GM12878 (cell line): ENCODE measurements around the gene FKRP. TPM values are rescaled to one million over a fixed set of nuclear protein-coding genes. Genes with fewer than 3 reads are reported as not detected.

Experiments used
- ATAC-seq: fragments of 200-7000 bp; cut with Tn5 transposase; 3 replicates; pipeline ENCODE4 v1.9.1; 2020; ENCODE audit warnings: mild to moderate bottlenecking, moderate library complexity
- BruUV-seq: library from RNA; stranded (reverse); fragments of 400-500 nt; replicated peaks from 2 replicates; lab custom pipeline; 2021; lab: Mats Ljungman, UMichigan
- CTCF ChIA-PET: fragments of 300-600 bp; sonication (Branson Sonifier 250); formaldehyde crosslinking; extraction: SDS; loops from one replicate; lab custom pipeline; 2021; ENCODE audit warnings: inconsistent platforms; lab: Yijun Ruan, JAX
- POLR2A ChIA-PET: fragments of 350-600 bp; formaldehyde crosslinking; extraction: SDS; loops from one replicate; lab custom pipeline; 2021; ENCODE audit warnings: inconsistent platforms; lab: Charles Lee
- RAD21 ChIA-PET: fragments of 300-600 bp; sonication (Branson Sonifier 250); formaldehyde crosslinking; loops from one replicate; lab custom pipeline; 2023; ENCODE audit warnings: antibody characterized with exemption; ENCODE audit not compliant: unreplicated experiment; lab: Charles Lee
- SMC1A ChIA-PET: fragments of 300-600 bp; sonication (Branson Sonifier 250); formaldehyde crosslinking; loops from one replicate; lab custom pipeline; 2023; ENCODE audit not compliant: unreplicated experiment, uncharacterized antibody; lab: Charles Lee
- DNase-seq: peaks from one replicate; pipeline ENCODE4 v3.0.0-alpha.2; 2011; ENCODE audit warnings: low read depth, low spot score
- FAIRE-seq: peaks from 3 replicates; lab custom pipeline; 2011; peaks lifted over from hg19 to GRCh38; lab: Jason Lieb, UNC
- H2AFZ ChIP-seq: 2 replicates; pipeline ENCODE4 v1.6.0; 2011; ENCODE audit warnings: low read depth, low read length, control low read depth; ENCODE audit not compliant: control insufficient read depth
- H3K27ac ChIP-seq: 2 replicates; pipeline ENCODE4 v1.5.1; 2011; ENCODE audit warnings: control low read depth; ENCODE audit not compliant: control insufficient read depth, insufficient read depth
- H3K27me3 ChIP-seq, 2 experiments: replicated peaks in 1 of 2; 2 replicates each; pipeline versions ENCODE4 v1.6.0 to v1.6.1; 2011; ENCODE audit warnings: low read length in 1 of 2; ENCODE audit not compliant: control insufficient read depth in 2 of 2, insufficient read depth in 2 of 2
- H3K36me3 ChIP-seq, 2 experiments: 2 replicates each; pipeline ENCODE4 v1.5.1; 2011; ENCODE audit warnings: low read length in 1 of 2; ENCODE audit not compliant: control insufficient read depth in 2 of 2, insufficient read depth in 2 of 2
- H3K4me1 ChIP-seq: 2 replicates; pipeline ENCODE4 v1.6.1; 2011; ENCODE audit warnings: mild to moderate bottlenecking, low read length, moderate library complexity, mixed read lengths; ENCODE audit not compliant: control insufficient read depth, insufficient read depth
- H3K4me2 ChIP-seq: 2 replicates; pipeline ENCODE4 v1.6.0; 2011; ENCODE audit warnings: control low read depth; ENCODE audit not compliant: control insufficient read depth, insufficient read depth
- H3K4me3 ChIP-seq: fragments of 200-600 bp; sonication (generic); 2 replicates; pipeline ENCODE4 v1.5.1; 2016
- H3K79me2 ChIP-seq: 2 replicates; pipeline ENCODE4 v1.6.0; 2011; ENCODE audit warnings: low read length; ENCODE audit not compliant: control insufficient read depth, insufficient read depth
- H3K9ac ChIP-seq: 2 replicates; pipeline ENCODE4 v1.8.0; 2011; ENCODE audit warnings: low read length, control low read depth, mixed read lengths; ENCODE audit not compliant: control insufficient read depth, insufficient read depth
- H3K9me3 ChIP-seq: replicated peaks from 3 replicates; pipeline ENCODE4 v1.5.1; 2011; ENCODE audit warnings: mild to moderate bottlenecking, low read length; ENCODE audit not compliant: control insufficient read depth, insufficient read depth
- H4K20me1 ChIP-seq: 2 replicates; pipeline ENCODE4 v1.6.0; 2011; ENCODE audit not compliant: control insufficient read depth, insufficient read depth
- CHD2 ChIP-seq: IDR thresholded peaks from 2 replicates; pipeline ENCODE4 v1.6.1; 2011; ENCODE audit warnings: low read depth, low read length, improper control_type of control experiment, borderline replicate concordance
- CHD4 ChIP-seq: fragments of 200-600 bp; sonication (generic); IDR thresholded peaks from 2 replicates; pipeline ENCODE4 v1.6.1; 2016; ENCODE audit warnings: mild to moderate bottlenecking
- CTCF ChIP-seq, 3 experiments: IDR thresholded peaks in 2 of 3; conservative IDR thresholded peaks in 1 of 3; 2 replicates each; pipeline ENCODE4 v1.5.1; 2011; ENCODE audit warnings: low read depth in 3 of 3, low read length in 3 of 3, mild to moderate bottlenecking in 3 of 3, control low read depth in 2 of 3, moderate library complexity in 2 of 3, inconsistent platforms in 1 of 3, mixed read lengths in 1 of 3; ENCODE audit not compliant: control insufficient read depth in 2 of 3, insufficient read depth in 1 of 3; ENCODE audit errors: extremely low read depth in 1 of 3
- EED ChIP-seq: sonication (generic); IDR thresholded peaks from 2 replicates; pipeline ENCODE4 v1.6.1; 2016; ENCODE audit warnings: antibody characterized with exemption, low read depth
- EGR1 ChIP-seq, 2 experiments: IDR thresholded peaks; 1 replicate in 1 of 2; 2 replicates in 1 of 2; pipeline ENCODE4 v1.6.1; 2011 to 2012; ENCODE audit warnings: low read depth in 2 of 2, low read length in 2 of 2, borderline replicate concordance in 1 of 2, mild to moderate bottlenecking in 1 of 2, moderate library complexity in 1 of 2
- ETV6 ChIP-seq, 2 experiments: fragments of 450-650 bp in 1 of 2; IDR thresholded peaks in 1 of 2; conservative IDR thresholded peaks in 1 of 2; 2 replicates each; pipeline ENCODE4 v1.6.1; 2014; ENCODE audit warnings: antibody characterized with exemption in 1 of 2, borderline replicate concordance in 1 of 2, low read depth in 1 of 2, mild to moderate bottlenecking in 1 of 2, moderate library complexity in 1 of 2
- IRF4 ChIP-seq: IDR thresholded peaks from 2 replicates; pipeline ENCODE4 v1.6.1; 2011; ENCODE audit warnings: low read depth, low read length
- MTA3 ChIP-seq: IDR thresholded peaks from 2 replicates; pipeline ENCODE4 v1.6.1; 2012; ENCODE audit warnings: low read length, inconsistent platforms, borderline replicate concordance
- NBN ChIP-seq: fragments of 450-650 bp; IDR thresholded peaks from 2 replicates; pipeline ENCODE4 v1.6.1; 2016
- NKRF ChIP-seq: fragments of 450-650 bp; conservative IDR thresholded peaks from 2 replicates; pipeline ENCODE4 v1.6.1; 2017; ENCODE audit warnings: mild to moderate bottlenecking, moderate library complexity
- PAX5 ChIP-seq: IDR thresholded peaks from 2 replicates; pipeline ENCODE4 v1.6.1; 2011; ENCODE audit warnings: low read depth, low read length, borderline replicate concordance
- POLR2AphosphoS2 ChIP-seq: IDR thresholded peaks from 2 replicates; pipeline ENCODE4 v1.6.1; 2011; ENCODE audit warnings: low read depth, mild to moderate bottlenecking, low read length, improper control_type of control experiment, moderate library complexity
- RUNX3 ChIP-seq: IDR thresholded peaks from 2 replicates; pipeline ENCODE4 v1.6.1; 2012; ENCODE audit warnings: low read length, inconsistent platforms
- USF2 ChIP-seq: IDR thresholded peaks from 2 replicates; pipeline ENCODE4 v1.6.1; 2011; ENCODE audit warnings: low read depth, low read length, improper control_type of control experiment, borderline replicate concordance
- ZBTB33 ChIP-seq: fragments of 450-650 bp; IDR thresholded peaks from 2 replicates; pipeline ENCODE4 v1.6.1; 2017; ENCODE audit warnings: mild to moderate bottlenecking
- WGBS: methylation state at CpG from one replicate; pipeline ENCODE4 v1.1.6; 2016; ENCODE audit warnings: low lambda C conversion rate; ENCODE audit not compliant: insufficient replicate concordance, insufficient coverage; ENCODE audit errors: missing lambda C conversion rate; 5-methylcytosine and 5-hydroxymethylcytosine counted together
- in situ Hi-C: fragments of 300-500 bp; cut with MboI; formaldehyde crosslinking; loops from 9 replicates; pipeline ENCODE4 v1.14.3; 2018; ENCODE audit warnings: mixed read lengths
- intact Hi-C: fragments of 100-400 bp; cut with micrococcal nuclease; formaldehyde crosslinking; loops from one replicate; pipeline ENCODE4 v1.14.2; 2022; ENCODE audit not compliant: unreplicated experiment
- polyA plus RNA-seq, 11 experiments: library from polyadenylated mRNA; depleted of rRNA in 4 of 11; unstranded in 6 of 11; stranded (reverse) in 5 of 11; fragments of >200 nt; fragmentation: Nextera tagmentation in 4 of 11; fragmentation: Illumina TruSeq in 1 of 11; extraction: Ambion mirVana in 4 of 11; extraction: Trizol in 1 of 11; gene quantifications; 1 replicate in 1 of 11; 2 replicates in 10 of 11; pipeline versions ENCODE4 v1.2.1 to v1.2.3, GENCODE V29; 2011 to 2016; ENCODE audit warnings: inconsistent platforms in 2 of 11, missing spikeins in 2 of 11, low read depth in 1 of 11
- total RNA-seq, 4 experiments: library from RNA; depleted of rRNA in 3 of 4; stranded (reverse); fragments of >200 nt in 3 of 4; fragmentation: Illumina TruSeq in 1 of 4; extraction: Trizol in 1 of 4; gene quantifications; 2 replicates each; pipeline versions ENCODE4 v1.2.1 to v1.2.3, GENCODE V29; 2013 to 2021

Gene FKRP
- total and polyA plus RNA-seq, 10 of the 15 experiments (the other 5 are each of a cell fraction or from before 2014, with no cell fraction given) = 1.3 to 14.1 (median 7.8) TPM

GRCh38 chr19:46714444-46715106 lies 31.3 kb upstream of the FKRP start:
- Histone ChIP-seq H3K4me2 (peak overlapping the region; percentile 78), H3K4me3 (peak overlapping the region; percentile 91), H3K4me1 (peaks cover 20% of the 10 kb centered on the region), H3K9me3 (no peaks in the 10 kb centered on the region), H3K36me3 (peaks cover 6 to 10% of the 10 kb centered on the region in 2 experiments; a peak in 3 of 4 replicates), H3K27me3 (no peaks in the 10 kb centered on the region), H4K20me1 (no peaks in the 10 kb centered on the region), H3K79me2 (peaks cover 50% of the 10 kb centered on the region), H3K9ac (peak overlapping the region; percentile 86), H3K27ac (peak overlapping the region; percentile 74), H2AFZ (no peak overlapping the region)
- FAIRE-seq (no peak), DNase-seq (no peak), ATAC-seq (peak; percentile 12)
- intact Hi-C loops = loop anchor here (5.0 kb wide), 1 partner anchor 102 kb away; no protein-coding TSS in a partner anchor
- SMC1A ChIA-PET = interaction anchor here (0.6 to 2.0 kb wide), 7 partner anchors 11 to 126 kb away, joined by 3 to 8 read pairs (median 4); no protein-coding TSS in a partner anchor
- POLR2A ChIA-PET = interaction anchor here (0.6 to 2.4 kb wide), 12 partner anchors 52 to 1132 kb away, joined by 3 to 7 read pairs (median 4); partner anchors contain the start of genes SAE1 and ZC3H4
- no TSS peak for BruUV-seq
- CTCF ChIA-PET = interaction anchor here (0.9 to 5.4 kb wide), 10 partner anchors 10 to 126 kb away, joined by 3 to 64 read pairs (median 6); no protein-coding TSS in a partner anchor
- RAD21 ChIA-PET = interaction anchor here (0.6 to 2.4 kb wide), 11 partner anchors 12 to 358 kb away, joined by 3 to 14 read pairs (median 4); partner anchors contain the start of genes DACT3 and FKRP
- 3% methylated on average over 8 of the region's 12 CpGs for WGBS
- in situ Hi-C loops = no loop called here
- peak in 1 of 2 experiments; percentile 70; a peak in 2 of 3 replicates for TF ChIP-seq EGR1 (IDR thresholded peaks at IDR 0.05; ENCODE audit: borderline replicate concordance in 1 of 2, low read depth in 2 of 2, low read length in 2 of 2)
- TF ChIP-seq EED = 0 out of 2 replicates have a peak, but pooled peaks have one; percentile 24
- TF ChIP-seq NBN = 0 out of 2 replicates have a peak, but pooled peaks have one; percentile 25
- 0 out of 2 replicates have a peak, but pooled peaks have one; percentile 50 for TF ChIP-seq MTA3
- peak in 1 of 2 experiments; percentile 97; a peak in 2 of 4 replicates for TF ChIP-seq ETV6 (conservative IDR thresholded peaks at IDR 0.05 in 1 of 2, IDR thresholded peaks at IDR 0.05 in 1 of 2; ENCODE audit: borderline replicate concordance in 1 of 2, low read depth in 1 of 2)
- TF ChIP-seq CTCF (IDR thresholded peaks at IDR 0.05 in 2 of 3, conservative IDR thresholded peaks at IDR 0.05 in 1 of 3; ENCODE audit: control insufficient read depth in 2 of 3, extremely low read depth in 1 of 3, insufficient read depth in 1 of 3, low read depth in 3 of 3, low read length in 3 of 3) = no peak
- TF ChIP-seq CHD4 = no peak
- TF ChIP-seq USF2 = no peak
- no peak for TF ChIP-seq ZBTB33
- TF ChIP-seq IRF4 = 0 out of 2 replicates have a peak, but pooled peaks have one; percentile 30
- TF ChIP-seq PAX5 = peak; percentile 24; the same call in 1 of the 2 replicates
- TF ChIP-seq RUNX3 = peak; percentile 30; the same call in 1 of the 2 replicates
- no peak for TF ChIP-seq POLR2AphosphoS2
- TF ChIP-seq CHD2 = no peak
- TF ChIP-seq NKRF = peak; percentile 64; the same call in 1 of the 2 replicates
